ENCODE data around the gene CABP7.

Gene CABP7

DNA sequence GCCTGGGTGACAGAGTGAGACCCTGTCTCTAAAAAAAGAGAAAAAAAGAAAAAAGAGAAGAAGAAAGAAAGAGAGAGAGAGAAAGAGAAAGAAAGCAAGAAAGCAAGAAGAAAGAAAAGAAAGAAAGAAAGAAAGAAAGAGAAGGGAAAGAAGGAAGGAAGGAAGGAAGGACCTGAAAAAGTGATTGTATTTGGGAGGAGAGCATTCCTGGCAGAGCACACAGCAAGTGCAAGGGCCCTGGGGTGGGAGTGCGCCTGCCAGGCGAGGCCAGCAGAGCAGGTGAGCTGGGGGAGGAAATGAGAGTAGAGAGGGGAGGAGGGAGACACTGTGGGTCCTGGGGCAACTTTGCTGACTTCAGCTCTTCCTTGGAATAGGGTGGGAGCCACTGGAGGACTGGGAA is 7.7 kb upstream of the CABP7 start:
- no peak overlapping the region for H3K4me3 ChIP-seq (ENCODE audit: extremely low read depth, insufficient read depth, low read length, poor library complexity, severe bottlenecking)
- WGBS, 2 experiments (ENCODE audit: insufficient coverage in 2 of 2), result 90% methylated on average over 2 of the region's 2 CpGs; no CpG with 5 or more reads in 1 of the 2 experiments
- no peaks in the 10 kb centered on the region for H3K4me1 ChIP-seq (ENCODE audit: control insufficient read depth, insufficient read depth, low read length, poor library complexity, severe bottlenecking)
- no peak overlapping the region for H3K27ac ChIP-seq (ENCODE audit: low read depth, low read length, severe bottlenecking)
- H3K9me3 ChIP-seq (ENCODE audit: control insufficient read depth, low read length), result no peaks in the 10 kb centered on the region
- no peaks in the 10 kb centered on the region for H3K36me3 ChIP-seq (ENCODE audit: control insufficient read depth, insufficient read depth, low read length)

DNA sequence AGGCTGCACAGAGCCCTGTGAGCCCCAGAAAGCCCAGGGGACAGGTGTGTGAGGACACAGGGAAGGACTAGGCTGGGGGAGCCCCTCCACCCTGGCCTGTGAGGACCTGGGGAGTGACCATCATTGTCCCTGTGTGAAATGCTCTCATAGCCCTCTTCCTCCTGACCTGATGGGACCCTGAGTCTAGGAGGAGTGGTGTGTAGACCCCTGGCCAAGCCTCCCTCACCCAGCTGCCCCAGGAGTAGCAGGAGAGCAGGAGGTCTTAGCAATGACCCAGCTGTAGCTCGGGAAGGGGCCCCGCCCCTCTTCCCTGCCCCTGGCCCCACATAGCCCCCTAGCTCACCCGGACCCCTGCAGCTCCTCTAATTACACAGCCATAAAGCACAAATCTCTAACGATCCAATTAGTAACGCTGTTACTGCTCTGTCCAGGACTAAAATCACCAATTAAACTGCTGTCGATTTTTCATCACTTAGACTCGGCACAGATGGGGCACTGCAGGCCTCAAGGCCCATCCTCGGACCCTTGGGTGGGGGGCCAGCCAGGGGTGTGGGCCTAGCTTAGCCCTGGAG is 6.6 kb upstream of the CABP7 start:
- H3K4me1 ChIP-seq (ENCODE audit: control insufficient read depth, insufficient read depth, low read length, poor library complexity, severe bottlenecking), result no peaks in the 10 kb centered on the region
- WGBS, 2 experiments (ENCODE audit: insufficient coverage in 2 of 2), result 80 to 85% methylated on average over 5 to 8 of the region's 8 CpGs

GRCh38 chr22:29715240-29715639 is 4.6 kb upstream of the CABP7 start:
- Histone ChIP-seq H3K36me3 (ENCODE audit: control insufficient read depth, insufficient read depth, low read length) (no peaks in the 10 kb centered on the region), H3K4me1 (ENCODE audit: control insufficient read depth, insufficient read depth, low read length, poor library complexity, severe bottlenecking) (no peaks in the 10 kb centered on the region), H3K4me3 (ENCODE audit: extremely low read depth, insufficient read depth, low read length, poor library complexity, severe bottlenecking) (no peak overlapping the region), H3K9me3 (ENCODE audit: control insufficient read depth, low read length) (no peaks in the 10 kb centered on the region), H3K27ac (ENCODE audit: low read depth, low read length, severe bottlenecking) (no peak overlapping the region)
- 63 to 65% methylated on average over 9 to 13 of the region's 13 CpGs for WGBS, 2 experiments (ENCODE audit: insufficient coverage in 2 of 2)

More for the DNA sequence above, 6.6 kb upstream of the CABP7 start:
- H3K36me3 ChIP-seq (ENCODE audit: control insufficient read depth, insufficient read depth, low read length), result no peaks in the 10 kb centered on the region
- H3K27ac ChIP-seq (ENCODE audit: low read depth, low read length, severe bottlenecking), result no peak overlapping the region
- H3K9me3 ChIP-seq (ENCODE audit: control insufficient read depth, low read length), result no peaks in the 10 kb centered on the region
- H3K4me3 ChIP-seq (ENCODE audit: extremely low read depth, insufficient read depth, low read length, poor library complexity, severe bottlenecking), result no peak overlapping the region

- 75 to 80% methylated on average over 1 of the region's 5 CpGs for WGBS, 2 experiments (ENCODE audit: insufficient coverage in 2 of 2)
- Histone ChIP-seq H3K36me3 (ENCODE audit: control insufficient read depth, insufficient read depth, low read length) (no peaks in the 10 kb centered on the region), H3K27ac (ENCODE audit: low read depth, low read length, severe bottlenecking) (no peak overlapping the region), H3K4me3 (ENCODE audit: extremely low read depth, insufficient read depth, low read length, poor library complexity, severe bottlenecking) (no peak overlapping the region), H3K4me1 (ENCODE audit: control insufficient read depth, insufficient read depth, low read length, poor library complexity, severe bottlenecking) (no peaks in the 10 kb centered on the region), H3K9me3 (ENCODE audit: control insufficient read depth, low read length) (no peaks in the 10 kb centered on the region)
Measured at GRCh38 chr22:29715705-29716104, 4.1 kb upstream of the CABP7 start.

GRCh38 chr22:29716814-29717545 is 2.8 kb upstream of the CABP7 start:
- Histone ChIP-seq H3K27ac (ENCODE audit: low read depth, low read length, severe bottlenecking) (no peak overlapping the region), H3K9me3 (ENCODE audit: control insufficient read depth, low read length) (no peaks in the 10 kb centered on the region), H3K36me3 (ENCODE audit: control insufficient read depth, insufficient read depth, low read length) (no peaks in the 10 kb centered on the region), H3K4me3 (ENCODE audit: extremely low read depth, insufficient read depth, low read length, poor library complexity, severe bottlenecking) (no peak overlapping the region), H3K4me1 (ENCODE audit: control insufficient read depth, insufficient read depth, low read length, poor library complexity, severe bottlenecking) (no peaks in the 10 kb centered on the region)
- 73 to 76% methylated on average over 15 of the region's 16 CpGs for WGBS, 2 experiments (ENCODE audit: insufficient coverage in 2 of 2)

GRCh38 chr22:29717789-29718188 is 2.0 kb upstream of the CABP7 start:
- Histone ChIP-seq H3K36me3 (ENCODE audit: control insufficient read depth, insufficient read depth, low read length) (no peaks in the 10 kb centered on the region), H3K9me3 (ENCODE audit: control insufficient read depth, low read length) (no peaks in the 10 kb centered on the region), H3K27ac (ENCODE audit: low read depth, low read length, severe bottlenecking) (no peak overlapping the region), H3K4me3 (ENCODE audit: extremely low read depth, insufficient read depth, low read length, poor library complexity, severe bottlenecking) (no peak overlapping the region), H3K4me1 (ENCODE audit: control insufficient read depth, insufficient read depth, low read length, poor library complexity, severe bottlenecking) (no peaks in the 10 kb centered on the region)
- WGBS, 2 experiments (ENCODE audit: insufficient coverage in 2 of 2), result 72% methylated on average over 3 of the region's 11 CpGs; no CpG with 5 or more reads in 1 of the 2 experiments

GRCh38 chr22:29718949-29719898 is 579 bp upstream of the CABP7 start:
- Histone ChIP-seq H3K4me1 (ENCODE audit: control insufficient read depth, insufficient read depth, low read length, poor library complexity, severe bottlenecking) (no peaks in the 10 kb centered on the region), H3K9me3 (ENCODE audit: control insufficient read depth, low read length) (no peaks in the 10 kb centered on the region), H3K36me3 (ENCODE audit: control insufficient read depth, insufficient read depth, low read length) (no peaks in the 10 kb centered on the region), H3K27ac (ENCODE audit: low read depth, low read length, severe bottlenecking) (no peak overlapping the region), H3K4me3 (ENCODE audit: extremely low read depth, insufficient read depth, low read length, poor library complexity, severe bottlenecking) (no peak overlapping the region)
- WGBS, 2 experiments (ENCODE audit: insufficient coverage in 2 of 2), result 72 to 85% methylated on average over 14 to 15 of the region's 24 CpGs

GRCh38 chr22:29720811-29721323 is 1.1 kb downstream of the CABP7 start:
- H3K36me3 ChIP-seq (ENCODE audit: control insufficient read depth, insufficient read depth, low read length), result no peaks in the 10 kb centered on the region
- no peak overlapping the region for H3K4me3 ChIP-seq (ENCODE audit: extremely low read depth, insufficient read depth, low read length, poor library complexity, severe bottlenecking)
- 3 to 4% methylated on average over 38 to 51 of the region's 53 CpGs for WGBS, 2 experiments (ENCODE audit: insufficient coverage in 2 of 2)
- no peaks in the 10 kb centered on the region for H3K9me3 ChIP-seq (ENCODE audit: control insufficient read depth, low read length)
- no peak overlapping the region for H3K27ac ChIP-seq (ENCODE audit: low read depth, low read length, severe bottlenecking)
- H3K4me1 ChIP-seq (ENCODE audit: control insufficient read depth, insufficient read depth, low read length, poor library complexity, severe bottlenecking), result no peaks in the 10 kb centered on the region

DNA sequence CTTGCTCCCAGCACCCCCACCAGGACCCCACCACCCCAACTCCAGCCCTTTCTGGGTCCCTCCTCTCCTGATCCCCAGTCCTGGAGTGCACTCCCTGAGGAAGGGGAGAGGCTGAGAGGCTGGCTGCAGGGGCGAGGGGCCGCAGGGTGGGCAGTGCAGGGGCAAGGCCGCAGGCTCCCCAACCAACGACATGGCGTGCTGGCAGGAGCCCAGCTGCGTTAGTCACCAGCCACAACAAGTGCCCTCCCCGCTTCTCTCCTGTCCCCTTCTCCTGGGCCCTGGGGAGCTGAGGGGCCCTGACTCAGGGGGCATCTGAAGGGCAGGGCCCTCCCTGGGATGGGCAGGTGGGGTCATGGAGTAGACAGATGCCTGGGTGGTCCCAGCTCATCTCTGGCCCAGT is 2.3 kb downstream of the CABP7 start:
- Histone ChIP-seq H3K27ac (ENCODE audit: low read depth, low read length, severe bottlenecking) (no peak overlapping the region), H3K9me3 (ENCODE audit: control insufficient read depth, low read length) (no peaks in the 10 kb centered on the region), H3K4me1 (ENCODE audit: control insufficient read depth, insufficient read depth, low read length, poor library complexity, severe bottlenecking) (no peaks in the 10 kb centered on the region), H3K4me3 (ENCODE audit: extremely low read depth, insufficient read depth, low read length, poor library complexity, severe bottlenecking) (no peak overlapping the region), H3K36me3 (ENCODE audit: control insufficient read depth, insufficient read depth, low read length) (no peaks in the 10 kb centered on the region)
- WGBS, 2 experiments (ENCODE audit: insufficient coverage in 2 of 2), result 87% methylated on average over 4 of the region's 7 CpGs; no CpG with 5 or more reads in 1 of the 2 experiments

GRCh38 chr22:29722587-29722986 is 2.8 kb downstream of the CABP7 start:
- no peak overlapping the region for H3K27ac ChIP-seq (ENCODE audit: low read depth, low read length, severe bottlenecking)
- whole genome bisulfite sequencing, 2 experiments (ENCODE audit: insufficient coverage in 2 of 2), result 80 to 84% methylated on average over 11 to 16 of the region's 16 CpGs

More at GRCh38 chr22:29722587-29722986, 2.8 kb downstream of the CABP7 start:
- Histone ChIP-seq H3K36me3 (ENCODE audit: control insufficient read depth, insufficient read depth, low read length) (no peaks in the 10 kb centered on the region), H3K4me1 (ENCODE audit: control insufficient read depth, insufficient read depth, low read length, poor library complexity, severe bottlenecking) (no peaks in the 10 kb centered on the region), H3K4me3 (ENCODE audit: extremely low read depth, insufficient read depth, low read length, poor library complexity, severe bottlenecking) (no peak overlapping the region), H3K9me3 (ENCODE audit: control insufficient read depth, low read length) (no peaks in the 10 kb centered on the region)

All from mesodermal cell (in vitro differentiated cells).